AG10803 (cell line): ENCODE measurements around the gene POLR2J2.
"Not testable (repeated sequence)": the region's sequence is repeated elsewhere in the genome, so short reads cannot be mapped to it uniquely, and the experiment has no call there.

Experiments used
- DNase-seq: peaks from one replicate; pipeline ENCODE4 v3.0.0; 2010; ENCODE audit warnings: low read depth
- H3K4me3 ChIP-seq: 2 replicates; pipeline ENCODE4 v1.5.1; 2011; ENCODE audit warnings: mild to moderate bottlenecking, low read length, control low read depth

The POLR2J2 gene

GRCh38 chr7:102671166-102671955 is at the start of gene POLR2J2:
Gene POLR2J2 (minus strand): TSS chr7:102671663. CDS start chr7:102671601, 62 bp downstream.
- peak; percentile 73 for DNase-seq
- H3K4me3 ChIP-seq, result peak within 1 kb of the TSS; percentile 60

- DNase-seq, result peak; percentile 51
- not testable (repeated sequence) for H3K4me3 ChIP-seq
Observed at GRCh38 chr7:102718491-102718890, 47.0 kb upstream of the POLR2J2 start.

GRCh38 chr7:102715718-102716117 is 44.3 kb upstream of the POLR2J2 start:
- peak; percentile 1 for DNase-seq

GRCh38 chr7:102714774-102715522 is 43.5 kb upstream of the POLR2J2 start:
- peak; percentile 0 for DNase-seq

More at GRCh38 chr7:102715718-102716117, 44.3 kb upstream of the POLR2J2 start:
- H3K4me3 ChIP-seq, result not testable (repeated sequence)

GRCh38 chr7:102713691-102714080 is 42.2 kb upstream of the POLR2J2 start:
- not testable (repeated sequence) for H3K4me3 ChIP-seq, DNase-seq

More at GRCh38 chr7:102714774-102715522, 43.5 kb upstream of the POLR2J2 start:
- not testable (repeated sequence) for H3K4me3 ChIP-seq

GRCh38 chr7:102713011-102713690 is 41.7 kb upstream of the POLR2J2 start:
- H3K4me3 ChIP-seq, result not testable (repeated sequence)
- DNase-seq, result peak; percentile 7

- DNase-seq, H3K4me3 ChIP-seq: not testable (repeated sequence)
Observed at GRCh38 chr7:102698962-102699750, 27.7 kb upstream of the POLR2J2 start.

- DNase-seq, H3K4me3 ChIP-seq: not testable (repeated sequence)
Observed at GRCh38 chr7:102697642-102698512, 26.4 kb upstream of the POLR2J2 start.

GRCh38 chr7:102696009-102696408 is 24.5 kb upstream of the POLR2J2 start:
- not testable (repeated sequence) for DNase-seq, H3K4me3 ChIP-seq

GRCh38 chr7:102695033-102695552 is 23.6 kb upstream of the POLR2J2 start:
- DNase-seq, H3K4me3 ChIP-seq: not testable (repeated sequence)

GRCh38 chr7:102694008-102694407 is 22.5 kb upstream of the POLR2J2 start:
- DNase-seq, H3K4me3 ChIP-seq: not testable (repeated sequence)

- not testable (repeated sequence) for DNase-seq, H3K4me3 ChIP-seq
Observed at GRCh38 chr7:102690602-102691001, 19.1 kb upstream of the POLR2J2 start.

GRCh38 chr7:102689436-102690282 is 18.2 kb upstream of the POLR2J2 start:
- DNase-seq, H3K4me3 ChIP-seq: not testable (repeated sequence)

GRCh38 chr7:102688299-102689036 is 17.0 kb upstream of the POLR2J2 start:
- H3K4me3 ChIP-seq, DNase-seq: not testable (repeated sequence)

GRCh38 chr7:102682560-102682959 is 11.1 kb upstream of the POLR2J2 start:
- not testable (repeated sequence) for DNase-seq, H3K4me3 ChIP-seq

- H3K4me3 ChIP-seq, DNase-seq: not testable (repeated sequence)
Observed at GRCh38 chr7:102680780-102681179, 9.3 kb upstream of the POLR2J2 start.
